Measurements from ENCODE around the gene TRPM5.

TRPM5 gene

GRCh38 chr11:2470495-2470894 lies 26.2 kb upstream of the TRPM5 start:
- no peak for DNase-seq

- DNase-seq: no peak
Observed at GRCh38 chr11:2468363-2469235, 24.3 kb upstream of the TRPM5 start.

GRCh38 chr11:2467695-2468055 lies 23.4 kb upstream of the TRPM5 start:
- DNase-seq: no peak

GRCh38 chr11:2466869-2467694 lies 22.8 kb upstream of the TRPM5 start:
- DNase-seq: no peak

- no peak for DNase-seq
Observed at GRCh38 chr11:2466069-2466801, 21.9 kb upstream of the TRPM5 start.

- DNase-seq: no peak
Observed at GRCh38 chr11:2465202-2466068, 21.1 kb upstream of the TRPM5 start.

GRCh38 chr11:2464451-2465165 lies 20.3 kb upstream of the TRPM5 start:
- no peak for DNase-seq

- no peak for DNase-seq
Observed at GRCh38 chr11:2463766-2464277, 19.5 kb upstream of the TRPM5 start.

GRCh38 chr11:2462986-2463765 lies 18.9 kb upstream of the TRPM5 start:
- DNase-seq: no peak

- no peak for DNase-seq
Observed at GRCh38 chr11:2462543-2462985, 18.2 kb upstream of the TRPM5 start.

- DNase-seq: no peak
Observed at GRCh38 chr11:2461956-2462542, 17.7 kb upstream of the TRPM5 start.

- DNase-seq: no peak
Observed at GRCh38 chr11:2461253-2461955, 17.1 kb upstream of the TRPM5 start.

- no peak for DNase-seq
Observed at GRCh38 chr11:2460540-2461252, 16.4 kb upstream of the TRPM5 start.

GRCh38 chr11:2459796-2460531 lies 15.7 kb upstream of the TRPM5 start:
- DNase-seq: no peak

GRCh38 chr11:2459016-2459725 lies 14.9 kb upstream of the TRPM5 start:
- no peak for DNase-seq

- no peak for DNase-seq
Observed at GRCh38 chr11:2458321-2458720, 14.0 kb upstream of the TRPM5 start.

- no peak for DNase-seq
Observed at GRCh38 chr11:2453436-2453835, 9.1 kb upstream of the TRPM5 start.
